Measurements from ENCODE around the gene MECR. TPM values are rescaled to one million over a fixed set of nuclear protein-coding genes. Genes with fewer than 3 reads are reported as not detected.
A peak's percentile ranks its signal among the peaks of the same experiment; 100 is the strongest.

The MECR gene
- total and polyA plus RNA-seq, 2 experiments from 2014 or later: 41.4 to 60.0 TPM

DNA sequence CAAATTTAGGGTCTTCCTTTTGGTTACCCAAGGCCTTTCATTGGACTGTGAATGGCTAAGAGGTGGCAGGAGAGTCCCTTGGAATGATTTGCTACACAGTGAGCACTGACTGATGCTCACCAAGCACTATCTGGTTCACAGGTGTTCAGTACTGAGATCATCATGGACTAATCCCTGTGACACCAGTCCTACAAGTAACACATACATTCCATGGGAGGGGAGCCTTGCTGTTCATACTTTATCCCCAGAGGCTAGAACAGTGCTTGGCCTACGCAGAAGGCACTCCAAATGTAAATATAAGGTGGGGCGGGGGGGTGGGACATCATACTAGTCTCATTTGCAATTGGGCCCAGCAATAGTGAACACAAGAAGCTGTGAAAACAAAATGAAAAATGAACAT lies 86.6 kb downstream of the MECR start:
- no peak for DNase-seq (ENCODE audit: low read depth in 1 of 2, low spot score in 1 of 2)
- Histone ChIP-seq H3K9me3 (ENCODE audit: low read depth) (no peaks in the 10 kb centered on the region), H3K27ac (peak overlapping the region; percentile 15), H3K36me3 (peaks cover 19% of the 10 kb centered on the region), H3K27me3 (no peaks in the 10 kb centered on the region), H3K4me3 (no peak overlapping the region), H3K4me1 (ENCODE audit: low read depth) (no peaks in the 10 kb centered on the region)
- TF ChIP-seq, protein P1, sequence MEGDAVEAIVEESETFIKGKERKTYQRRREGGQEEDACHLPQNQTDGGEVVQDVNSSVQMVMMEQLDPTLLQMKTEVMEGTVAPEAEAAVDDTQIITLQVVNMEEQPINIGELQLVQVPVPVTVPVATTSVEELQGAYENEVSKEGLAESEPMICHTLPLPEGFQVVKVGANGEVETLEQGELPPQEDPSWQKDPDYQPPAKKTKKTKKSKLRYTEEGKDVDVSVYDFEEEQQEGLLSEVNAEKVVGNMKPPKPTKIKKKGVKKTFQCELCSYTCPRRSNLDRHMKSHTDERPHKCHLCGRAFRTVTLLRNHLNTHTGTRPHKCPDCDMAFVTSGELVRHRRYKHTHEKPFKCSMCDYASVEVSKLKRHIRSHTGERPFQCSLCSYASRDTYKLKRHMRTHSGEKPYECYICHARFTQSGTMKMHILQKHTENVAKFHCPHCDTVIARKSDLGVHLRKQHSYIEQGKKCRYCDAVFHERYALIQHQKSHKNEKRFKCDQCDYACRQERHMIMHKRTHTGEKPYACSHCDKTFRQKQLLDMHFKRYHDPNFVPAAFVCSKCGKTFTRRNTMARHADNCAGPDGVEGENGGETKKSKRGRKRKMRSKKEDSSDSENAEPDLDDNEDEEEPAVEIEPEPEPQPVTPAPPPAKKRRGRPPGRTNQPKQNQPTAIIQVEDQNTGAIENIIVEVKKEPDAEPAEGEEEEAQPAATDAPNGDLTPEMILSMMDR (IDR thresholded peaks at IDR 0.05; ENCODE audit: low read depth, low read length): no peak

DNA sequence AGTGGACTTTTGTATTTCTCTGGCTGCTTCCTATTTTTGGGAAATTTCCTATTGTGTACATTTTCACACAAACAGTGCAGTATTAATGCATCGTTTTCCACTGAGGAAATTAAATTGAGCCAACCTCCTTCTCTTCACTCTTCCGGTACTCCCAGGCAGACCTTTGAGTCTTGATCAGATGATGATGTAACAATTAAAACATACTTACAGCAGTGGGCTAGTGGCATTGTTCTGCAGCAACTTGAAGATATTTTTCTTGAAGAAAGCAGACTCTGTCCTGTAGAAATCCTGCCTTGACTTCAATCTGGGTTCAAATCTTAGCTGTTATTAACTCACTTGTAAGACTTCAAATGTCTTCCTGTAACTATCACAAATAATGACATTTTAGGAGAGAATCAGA lies 88.0 kb downstream of the MECR start:
- Histone ChIP-seq H3K4me3 (no peak overlapping the region), H3K27ac (no peak overlapping the region), H3K9me3 (ENCODE audit: low read depth) (no peaks in the 10 kb centered on the region), H3K27me3 (no peaks in the 10 kb centered on the region), H3K36me3 (peaks cover 4% of the 10 kb centered on the region), H3K4me1 (ENCODE audit: low read depth) (no peaks in the 10 kb centered on the region)
- no peak for DNase-seq (ENCODE audit: low read depth in 1 of 2, low spot score in 1 of 2)
- TF ChIP-seq, protein P1 (IDR thresholded peaks at IDR 0.05; ENCODE audit: low read depth, low read length): no peak

Other genes with a start within 250 kb of the MECR start
- gene TMEM200B, start 107.0 kb downstream of the MECR start, total RNA-seq: 17.6 and 37.6 TPM in 2 replicates
- gene TMEM200B, start 107.0 kb downstream of the MECR start, polyA plus RNA-seq: 18.7 and 33.0 TPM in 2 replicates
- 46.4 and 92.6 TPM in 2 replicates for gene SRSF4, start 49.0 kb downstream of the MECR start, total RNA-seq
- gene SRSF4, start 49.0 kb downstream of the MECR start, polyA plus RNA-seq: 72.3 and 113 TPM in 2 replicates
- gene PTPRU, start 5.6 kb upstream of the MECR start, total RNA-seq: 64.8 and 89.7 TPM in 2 replicates
- gene PTPRU, start 5.6 kb upstream of the MECR start, polyA plus RNA-seq: 23.2 and 37.4 TPM in 2 replicates